Fibroblast of skin of abdomen (primary cell): ENCODE measurements around the gene COPB2.
"Not testable (repeated sequence)": the region's sequence is repeated elsewhere in the genome, so short reads cannot be mapped to it uniquely, and the experiment has no call there.

ENCODE experiments used
- DNase-seq: peaks from one replicate; pipeline ENCODE4 v3.0.0-alpha.2; 2013

Gene COPB2

DNA sequence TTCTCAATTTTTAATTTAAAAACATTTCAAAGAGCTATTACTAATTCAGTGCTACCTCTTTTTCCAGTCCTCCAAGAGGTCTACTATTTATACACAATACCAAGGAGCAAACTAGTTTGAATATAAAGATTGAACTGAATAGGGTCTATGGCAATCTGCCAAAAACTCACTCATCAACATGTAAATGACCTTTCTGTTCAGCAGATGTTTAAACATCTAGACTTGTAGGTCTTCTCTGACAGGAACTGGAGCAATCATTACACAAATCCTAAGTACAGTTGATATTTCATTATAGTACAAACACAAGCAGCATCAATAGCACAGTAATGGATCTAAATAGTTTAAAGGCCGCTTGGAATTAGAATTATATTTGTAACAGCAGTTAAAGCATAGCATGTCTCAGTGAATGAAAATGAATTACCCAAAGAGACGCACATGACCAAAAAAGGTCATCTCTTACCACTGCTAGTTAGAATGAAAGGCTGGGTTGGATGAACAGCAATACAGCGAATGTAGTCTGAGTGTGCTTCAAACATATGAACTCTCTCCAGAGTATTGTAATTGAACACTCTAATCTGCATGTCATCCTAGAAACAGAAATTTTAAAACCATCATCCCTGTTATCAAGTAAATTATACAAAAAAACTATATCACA, 10.7 kb downstream of the COPB2 start:
- DNase-seq = no peak

- DNase-seq = no peak
Measured at GRCh38 chr3:139377378-139377777, 12.1 kb downstream of the COPB2 start.

GRCh38 chr3:139374099-139374498, 15.3 kb downstream of the COPB2 start:
- DNase-seq = no peak

GRCh38 chr3:139364549-139364948, 24.9 kb downstream of the COPB2 start:
- no peak for DNase-seq

DNA sequence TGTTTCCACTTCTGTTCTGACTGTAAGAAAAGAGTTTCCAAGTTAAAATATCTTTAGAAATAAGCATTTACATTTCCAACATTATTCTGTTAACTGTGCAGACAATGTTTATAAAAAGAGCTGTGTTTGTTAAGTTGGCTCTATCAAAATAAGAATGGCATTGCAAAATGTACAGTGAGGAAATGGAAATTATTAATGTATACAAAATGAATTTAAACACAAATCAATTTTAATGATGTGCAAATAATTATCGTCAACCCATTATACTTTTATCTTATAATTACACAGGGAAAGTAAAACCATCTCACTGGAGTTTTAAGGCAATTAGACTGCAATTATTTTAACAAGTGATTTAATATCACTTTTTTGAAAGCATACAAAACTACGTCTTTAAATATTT, 28.2 kb downstream of the COPB2 start:
- no peak for DNase-seq

GRCh38 chr3:139358841-139359562, 30.4 kb downstream of the COPB2 start:
- DNase-seq = no peak

DNA sequence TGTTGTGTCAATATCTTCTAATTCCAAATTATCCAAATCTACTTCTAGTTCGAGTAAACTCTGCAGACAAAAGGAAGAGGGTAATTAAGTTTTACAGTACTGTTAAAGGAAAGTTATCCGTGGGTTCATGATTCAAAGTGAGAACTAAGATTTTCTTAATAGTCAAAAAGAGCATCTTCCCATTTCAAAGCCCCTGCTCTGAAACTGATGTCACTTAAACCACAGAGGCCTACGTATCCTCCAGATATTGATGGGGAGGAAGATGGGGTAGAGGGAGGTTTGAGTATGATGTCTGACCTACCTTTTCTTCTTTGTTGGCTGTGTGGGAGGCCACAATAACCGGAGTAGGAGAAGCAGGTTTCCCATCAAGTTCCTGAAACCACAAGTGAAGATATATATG, 31.5 kb downstream of the COPB2 start:
- no peak for DNase-seq

- DNase-seq = no peak
Measured at GRCh38 chr3:139355891-139356290, 33.6 kb downstream of the COPB2 start.

DNA sequence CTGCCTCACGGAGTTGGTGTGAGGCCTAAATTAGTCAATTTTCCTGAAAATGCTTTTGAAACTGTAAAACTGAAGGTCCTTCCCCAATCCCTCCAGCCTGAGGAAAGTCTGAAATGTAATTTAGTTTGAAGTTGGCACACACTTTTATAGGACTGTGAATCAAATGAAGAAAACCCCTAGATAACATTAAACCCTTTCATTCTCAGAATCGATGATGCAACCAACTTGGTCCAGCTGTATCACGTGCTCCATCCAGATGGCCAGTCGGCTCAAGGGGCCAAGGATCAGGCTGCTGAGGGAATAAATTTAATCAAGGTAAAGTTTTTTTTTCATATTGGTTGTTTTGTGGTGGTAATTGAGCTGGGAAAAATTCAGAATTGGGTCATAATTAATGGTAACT, 34.0 kb downstream of the COPB2 start:
- DNase-seq = no peak

GRCh38 chr3:139354661-139355060, 34.8 kb downstream of the COPB2 start:
- DNase-seq = no peak

DNA sequence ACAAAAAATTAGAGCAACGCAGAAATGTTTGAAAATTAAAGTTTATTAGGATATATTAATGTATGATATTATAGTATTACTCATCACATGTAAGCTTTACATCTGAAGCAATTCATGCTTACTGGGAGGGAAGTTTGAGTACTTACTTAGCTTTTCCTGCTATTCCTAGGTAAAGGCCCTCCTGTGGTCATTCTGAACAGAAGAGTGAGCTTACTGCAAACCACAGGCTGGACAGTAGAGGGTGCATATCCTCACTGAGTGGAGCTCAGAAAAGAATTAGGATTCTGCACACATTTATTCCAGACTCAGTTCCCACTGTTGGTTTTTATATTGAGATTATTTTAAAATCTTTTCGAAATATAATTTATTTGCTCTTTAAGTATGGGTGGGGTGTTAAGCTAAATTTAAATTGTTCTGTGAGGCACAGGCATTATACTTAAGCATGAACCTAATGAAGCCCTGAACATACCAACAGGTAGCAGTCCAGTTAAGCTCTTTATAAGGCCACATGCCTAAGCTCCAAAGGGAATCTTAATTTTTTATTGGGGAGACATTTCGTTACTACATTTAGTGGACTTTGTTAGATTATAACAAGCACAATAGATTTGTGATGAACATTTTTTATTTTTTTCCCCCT, 35.4 kb downstream of the COPB2 start:
- DNase-seq = peak; percentile 51

GRCh38 chr3:139346771-139347170, 42.7 kb downstream of the COPB2 start:
- no peak for DNase-seq

DNA sequence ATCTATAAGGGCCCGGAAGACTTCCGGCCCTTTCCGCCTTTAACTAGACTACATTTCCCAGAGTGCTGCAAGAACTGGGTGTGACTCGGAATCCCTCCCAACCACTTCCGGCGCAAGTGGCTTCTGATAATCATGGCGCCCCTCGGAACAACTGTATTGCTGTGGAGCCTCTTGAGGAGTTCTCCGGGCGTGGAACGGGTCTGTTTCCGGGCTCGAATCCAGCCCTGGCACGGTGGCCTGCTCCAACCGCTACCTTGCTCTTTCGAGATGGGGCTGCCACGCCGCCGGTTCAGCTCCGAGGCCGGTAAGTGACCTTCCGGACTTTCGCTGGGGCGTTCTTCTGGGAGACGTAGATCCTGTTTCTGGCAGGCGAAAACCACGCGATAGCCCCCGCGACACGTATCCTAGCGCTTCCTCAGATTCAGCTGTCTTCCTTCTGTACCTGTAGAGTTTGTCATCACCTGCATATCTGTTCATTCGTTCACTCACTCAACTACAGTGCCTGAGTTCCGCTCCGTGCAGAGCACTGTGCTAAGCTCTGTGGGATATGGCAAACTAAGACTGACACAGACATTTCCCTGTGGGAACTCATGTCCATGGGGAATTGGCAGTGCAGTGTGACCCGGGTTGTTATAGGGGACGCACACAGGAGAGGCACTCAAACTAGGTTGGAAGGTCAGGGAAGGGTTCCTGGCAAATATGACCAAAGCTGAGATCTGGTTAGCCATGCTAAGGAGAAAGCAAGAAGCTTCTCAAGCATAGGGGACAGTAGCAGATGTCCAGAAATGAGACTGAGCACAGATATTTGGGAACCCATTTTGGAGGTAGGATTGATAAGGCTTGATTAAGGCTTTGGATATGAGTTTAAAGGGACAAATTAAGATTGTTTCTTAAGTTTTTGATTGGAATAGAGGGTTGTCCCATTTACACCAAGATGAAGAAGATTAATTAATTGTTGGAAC, 45.3 kb downstream of the COPB2 start, which contains the start of gene MRPS22:
Gene MRPS22 (plus strand): TSS at position 126 of the 962 bp plus-strand sequence. CDS start 7 bp downstream, at position 133.
- peak; percentile 87 for DNase-seq

DNA sequence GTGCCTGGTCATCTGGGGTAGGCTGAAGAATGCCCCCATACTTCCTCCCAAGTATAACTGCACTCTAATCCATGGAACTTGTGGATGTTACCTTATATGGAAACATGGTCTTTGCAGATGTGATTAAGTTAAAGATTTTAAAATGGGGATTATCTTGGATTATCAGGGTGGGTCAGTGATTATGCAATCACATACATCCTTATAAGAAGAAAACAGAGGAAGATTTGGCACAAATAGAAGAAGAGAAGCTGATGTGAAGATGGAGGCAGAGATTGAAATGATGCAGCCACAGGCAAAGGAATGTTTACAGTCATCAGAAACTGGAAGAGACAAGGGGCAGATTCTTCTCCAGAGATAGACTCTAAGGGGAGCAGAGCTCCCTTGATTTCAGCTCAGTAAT, 47.4 kb downstream of the COPB2 start:
- no peak for DNase-seq

DNA sequence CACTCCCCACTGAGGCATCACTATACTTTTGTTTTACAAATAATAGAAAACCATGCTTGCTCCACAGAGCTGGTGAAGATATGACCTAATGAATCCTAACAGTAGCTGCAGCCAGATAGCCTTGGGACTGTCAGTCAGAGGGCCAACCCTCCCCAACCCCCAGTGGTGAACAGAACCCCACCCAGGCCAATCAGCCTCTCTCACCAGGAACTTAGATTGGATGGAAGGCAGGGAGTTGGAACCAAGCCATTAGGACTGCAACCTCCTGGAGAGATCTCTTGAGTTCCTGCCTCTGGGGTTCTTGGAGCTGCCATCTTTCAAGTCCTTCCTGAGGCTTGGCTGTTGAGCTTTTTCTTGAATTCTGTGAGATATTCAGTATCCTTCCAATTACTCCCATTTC, 48.7 kb downstream of the COPB2 start:
- DNase-seq = no peak

DNA sequence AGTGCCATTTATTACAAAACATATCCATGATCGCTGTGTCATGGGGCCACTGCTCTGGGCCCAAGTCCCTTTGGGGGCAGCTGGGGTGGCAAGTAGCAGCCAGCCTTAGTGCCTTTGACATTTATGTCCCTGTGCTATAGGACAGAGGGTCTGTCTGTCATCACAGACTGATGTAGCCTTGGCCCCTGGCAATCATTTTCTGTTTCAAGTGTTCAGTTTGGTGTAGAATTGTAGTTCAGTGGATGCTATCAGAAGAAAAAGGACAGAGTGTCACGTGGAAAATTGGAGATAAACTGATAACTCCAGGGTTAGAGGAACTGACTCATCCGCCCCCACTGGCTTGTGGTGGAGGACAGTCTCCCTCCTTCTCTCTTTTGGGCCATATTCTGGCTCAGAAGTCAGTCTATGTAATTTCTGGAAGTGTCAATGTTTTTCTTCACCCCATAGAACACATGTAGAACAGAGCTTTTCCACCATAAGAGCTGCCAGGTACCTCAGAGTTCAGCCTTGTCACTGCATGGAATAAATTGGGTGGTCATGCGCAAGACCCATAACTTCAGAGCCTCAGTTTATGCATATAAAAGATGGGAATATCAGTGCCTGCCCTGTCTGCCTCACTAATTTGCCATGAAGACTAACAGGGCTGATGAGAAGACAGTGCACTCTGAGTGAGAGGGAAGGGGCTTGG, 50.1 kb downstream of the COPB2 start:
- DNase-seq = no peak

- no peak for DNase-seq
Measured at GRCh38 chr3:139338405-139338804, 51.0 kb downstream of the COPB2 start.

- not testable (repeated sequence) for DNase-seq
Measured at GRCh38 chr3:139334675-139335074, 54.8 kb downstream of the COPB2 start.

DNA sequence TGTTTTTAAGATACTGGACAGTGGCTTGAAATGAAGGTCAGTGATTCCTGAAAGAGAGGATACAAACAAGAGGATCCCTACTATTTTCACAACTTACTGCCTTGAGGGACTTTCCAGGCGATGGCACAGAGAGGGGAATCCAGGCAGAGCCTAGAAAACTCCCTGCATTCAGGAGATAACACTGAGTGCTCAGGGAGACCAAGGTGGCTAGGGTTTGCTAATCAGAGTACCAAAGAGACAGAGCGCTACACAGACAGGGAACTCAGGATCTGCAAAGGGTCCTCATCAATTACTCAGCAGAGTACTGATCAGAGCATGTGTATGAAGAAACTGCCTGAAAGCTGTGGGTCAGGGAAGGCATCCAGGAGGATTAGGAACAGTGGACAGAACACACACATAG, 57.4 kb downstream of the COPB2 start:
- DNase-seq = no peak

- DNase-seq = peak; percentile 70
Measured at GRCh38 chr3:139329364-139329850, 60.0 kb downstream of the COPB2 start.

- DNase-seq = no peak
Measured at GRCh38 chr3:139328356-139328755, 61.1 kb downstream of the COPB2 start.

GRCh38 chr3:139327861-139328260, 61.6 kb downstream of the COPB2 start:
- DNase-seq = no peak
